Vagina (tissue), 2 donors: ENCODE measurements around the gene CCDC81. TPM values are rescaled to one million over a fixed set of nuclear protein-coding genes. Genes with fewer than 3 reads are reported as not detected.
"Not testable (repeated sequence)": the region's sequence is repeated elsewhere in the genome, so short reads cannot be mapped to it uniquely, and the experiment has no call there.

Source experiments
- DNase-seq, 2 donors: peaks; one replicate each; pipeline ENCODE4 v3.0.0-alpha.2; 2017; ENCODE audit errors: extremely low spot score in 2 of 2
- H3K27ac ChIP-seq: fragments of 200-600 bp; sonication (generic); one replicate; pipeline ENCODE4 v1.5.1; 2019
- H3K27me3 ChIP-seq: fragments of 200-600 bp; sonication (generic); one replicate; pipeline ENCODE4 v1.5.1; 2019
- H3K36me3 ChIP-seq, 2 donors: fragments of 200-600 bp; sonication (generic); one replicate each; pipeline ENCODE4 v1.5.1; 2017 to 2019
- H3K4me1 ChIP-seq: fragments of 200-600 bp; sonication (generic); one replicate; pipeline ENCODE4 v1.5.1; 2019
- H3K4me3 ChIP-seq, 2 donors: fragments of 200-600 bp; sonication (generic); 1 replicate in 1 of 2; 2 replicates in 1 of 2; pipeline ENCODE4 v1.5.1; 2016 to 2019
- H3K9me3 ChIP-seq: fragments of 200-600 bp; sonication (generic); one replicate; pipeline ENCODE4 v1.5.1; 2019
- CTCF ChIP-seq, 3 experiments: fragments of 450-650 bp in 2 of 3; fragments of 200-600 bp in 1 of 3; sonication (generic) in 1 of 3; IDR thresholded peaks; one replicate each; pipeline ENCODE4 v1.5.1; 2017 to 2019; ENCODE audit warnings: antibody characterized with exemption in 3 of 3, mild to moderate bottlenecking in 2 of 3, moderate library complexity in 2 of 3
- POLR2A ChIP-seq, 2 donors: fragments of 450-650 bp; IDR thresholded peaks; one replicate each; pipeline ENCODE4 v1.6.1; 2017; ENCODE audit warnings: antibody characterized with exemption in 2 of 2, mild to moderate bottlenecking in 2 of 2, moderate library complexity in 2 of 2
- POLR2AphosphoS5 ChIP-seq, 2 donors: sonication (generic); formaldehyde crosslinking; IDR thresholded peaks; one replicate each; pipeline ENCODE4 v1.9.0; 2017; ENCODE audit warnings: antibody characterized with exemption in 2 of 2, mild to moderate bottlenecking in 2 of 2, low read depth in 1 of 2; ENCODE audit not compliant: insufficient read depth in 1 of 2
- intact Hi-C: fragments of 100-400 bp; cut with DNase I; formaldehyde crosslinking; loops from one replicate; pipeline ENCODE4 v1.15.1; 2023
- total RNA-seq: library from RNA; depleted of rRNA; stranded (reverse); fragments of >200 nt; gene quantifications from one replicate; pipeline ENCODE4 v1.2.3, GENCODE V29; 2016

CCDC81 gene
- total RNA-seq, 1 donor from 2014 or later: not detected

GRCh38 chr11:86355256-86355655 is 19.4 kb upstream of the CCDC81 start:
- Histone ChIP-seq H3K4me1 (no peaks in the 10 kb centered on the region), H3K4me3 (no peak overlapping the region), H3K36me3 (no peaks in the 10 kb centered on the region), H3K27ac (no peak overlapping the region), H3K9me3 (no peaks in the 10 kb centered on the region), H3K27me3 (no peaks in the 10 kb centered on the region)
- no peak for DNase-seq
- intact Hi-C loops: no loop called here
- no peak for TF ChIP-seq POLR2AphosphoS5 (IDR thresholded peaks at IDR 0.05; ENCODE audit: insufficient read depth in 1 of 2, low read depth in 1 of 2)
- no peak for TF ChIP-seq POLR2A (IDR thresholded peaks at IDR 0.05)
- no peak for TF ChIP-seq CTCF (IDR thresholded peaks at IDR 0.05)

GRCh38 chr11:86357412-86357811 is 17.3 kb upstream of the CCDC81 start:
- H3K27me3 ChIP-seq, H3K27ac ChIP-seq, H3K4me1 ChIP-seq, DNase-seq, intact Hi-C loops, H3K9me3 ChIP-seq, H3K4me3 ChIP-seq, H3K36me3 ChIP-seq: not testable (repeated sequence)

GRCh38 chr11:86358720-86359119 is 16.0 kb upstream of the CCDC81 start:
- H3K27ac ChIP-seq: no peak overlapping the region
- H3K4me3 ChIP-seq: no peak overlapping the region
- no peak for TF ChIP-seq POLR2AphosphoS5 (IDR thresholded peaks at IDR 0.05; ENCODE audit: insufficient read depth in 1 of 2, low read depth in 1 of 2)
- no peak for TF ChIP-seq POLR2A (IDR thresholded peaks at IDR 0.05)
- no peak for TF ChIP-seq CTCF (IDR thresholded peaks at IDR 0.05)
- no peaks in the 10 kb centered on the region for H3K4me1 ChIP-seq
- H3K9me3 ChIP-seq: no peaks in the 10 kb centered on the region
- H3K27me3 ChIP-seq: no peaks in the 10 kb centered on the region
- no peaks in the 10 kb centered on the region for H3K36me3 ChIP-seq
- intact Hi-C loops: no loop called here
- DNase-seq: no peak

GRCh38 chr11:86360775-86361395 is 13.8 kb upstream of the CCDC81 start:
- no peak for DNase-seq
- H3K27me3 ChIP-seq: no peaks in the 10 kb centered on the region
- no peaks in the 10 kb centered on the region for H3K4me1 ChIP-seq
- H3K4me3 ChIP-seq: no peak overlapping the region
- no peak overlapping the region for H3K27ac ChIP-seq
- H3K36me3 ChIP-seq: no peaks in the 10 kb centered on the region
- TF ChIP-seq POLR2AphosphoS5 (IDR thresholded peaks at IDR 0.05; ENCODE audit: insufficient read depth in 1 of 2, low read depth in 1 of 2) (no peak), CTCF (IDR thresholded peaks at IDR 0.05) (no peak), POLR2A (IDR thresholded peaks at IDR 0.05) (no peak)
- no peaks in the 10 kb centered on the region for H3K9me3 ChIP-seq
- intact Hi-C loops: no loop called here

GRCh38 chr11:86363424-86363823 is 11.3 kb upstream of the CCDC81 start:
- Histone ChIP-seq H3K36me3 (no peaks in the 10 kb centered on the region), H3K9me3 (no peaks in the 10 kb centered on the region), H3K4me1 (no peaks in the 10 kb centered on the region), H3K27me3 (no peaks in the 10 kb centered on the region), H3K27ac (no peak overlapping the region), H3K4me3 (no peak overlapping the region)
- intact Hi-C loops: no loop called here
- TF ChIP-seq CTCF (IDR thresholded peaks at IDR 0.05) (no peak), POLR2A (IDR thresholded peaks at IDR 0.05) (no peak), POLR2AphosphoS5 (IDR thresholded peaks at IDR 0.05; ENCODE audit: insufficient read depth in 1 of 2, low read depth in 1 of 2) (no peak)
- DNase-seq: no peak
